Measurements from ENCODE around the gene WSCD1. TPM values are rescaled to one million over a fixed set of nuclear protein-coding genes. Genes with fewer than 3 reads are reported as not detected.

The WSCD1 gene
- total RNA-seq, 2 donors from 2014 or later: 1.7 to 4.1 TPM

GRCh38 chr17:6138761-6139446 is 68.7 kb downstream of the WSCD1 start:
- WGBS: 47% methylated on average over 3 of the region's 3 CpGs
- no peak for DNase-seq (ENCODE audit: low spot score)
- Histone ChIP-seq H3K27me3 (replicated peaks; ENCODE audit: insufficient read depth) (no peaks in the 10 kb centered on the region), H3K4me3 (no peak overlapping the region), H3K4me1 (replicated peaks) (no peaks in the 10 kb centered on the region), H3K9me3 (no peaks in the 10 kb centered on the region), H3K27ac (no peak overlapping the region), H3K36me3 (no peaks in the 10 kb centered on the region)
- TF ChIP-seq POLR2A (IDR thresholded peaks at IDR 0.05) (no peak), POLR2AphosphoS5 (IDR thresholded peaks at IDR 0.05) (no peak)
- TF ChIP-seq, protein P1, sequence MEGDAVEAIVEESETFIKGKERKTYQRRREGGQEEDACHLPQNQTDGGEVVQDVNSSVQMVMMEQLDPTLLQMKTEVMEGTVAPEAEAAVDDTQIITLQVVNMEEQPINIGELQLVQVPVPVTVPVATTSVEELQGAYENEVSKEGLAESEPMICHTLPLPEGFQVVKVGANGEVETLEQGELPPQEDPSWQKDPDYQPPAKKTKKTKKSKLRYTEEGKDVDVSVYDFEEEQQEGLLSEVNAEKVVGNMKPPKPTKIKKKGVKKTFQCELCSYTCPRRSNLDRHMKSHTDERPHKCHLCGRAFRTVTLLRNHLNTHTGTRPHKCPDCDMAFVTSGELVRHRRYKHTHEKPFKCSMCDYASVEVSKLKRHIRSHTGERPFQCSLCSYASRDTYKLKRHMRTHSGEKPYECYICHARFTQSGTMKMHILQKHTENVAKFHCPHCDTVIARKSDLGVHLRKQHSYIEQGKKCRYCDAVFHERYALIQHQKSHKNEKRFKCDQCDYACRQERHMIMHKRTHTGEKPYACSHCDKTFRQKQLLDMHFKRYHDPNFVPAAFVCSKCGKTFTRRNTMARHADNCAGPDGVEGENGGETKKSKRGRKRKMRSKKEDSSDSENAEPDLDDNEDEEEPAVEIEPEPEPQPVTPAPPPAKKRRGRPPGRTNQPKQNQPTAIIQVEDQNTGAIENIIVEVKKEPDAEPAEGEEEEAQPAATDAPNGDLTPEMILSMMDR (IDR thresholded peaks at IDR 0.05): no peak
- intact Hi-C loops (cut with DNase I): no loop called here

- DNase-seq (ENCODE audit: low spot score): no peak
- H3K36me3 ChIP-seq: no peaks in the 10 kb centered on the region
- no peak overlapping the region for H3K27ac ChIP-seq
- no peaks in the 10 kb centered on the region for H3K4me1 ChIP-seq (replicated peaks)
- no peak overlapping the region for H3K4me3 ChIP-seq
- TF ChIP-seq POLR2A (IDR thresholded peaks at IDR 0.05) (no peak), POLR2AphosphoS5 (IDR thresholded peaks at IDR 0.05) (no peak)
- TF ChIP-seq, protein P1 (IDR thresholded peaks at IDR 0.05): no peak
- 65% methylated on average over 8 of the region's 8 CpGs for WGBS
- no peaks in the 10 kb centered on the region for H3K27me3 ChIP-seq (replicated peaks; ENCODE audit: insufficient read depth)
- intact Hi-C loops (cut with DNase I): no loop called here
- no peaks in the 10 kb centered on the region for H3K9me3 ChIP-seq
Measured at GRCh38 chr17:6139447-6139832, 69.3 kb downstream of the WSCD1 start.

- TF ChIP-seq, protein P1 (IDR thresholded peaks at IDR 0.05): no peak
- TF ChIP-seq POLR2A (IDR thresholded peaks at IDR 0.05): no peak
- no peak for TF ChIP-seq POLR2AphosphoS5 (IDR thresholded peaks at IDR 0.05)
- Histone ChIP-seq H3K4me3 (no peak overlapping the region), H3K9me3 (no peaks in the 10 kb centered on the region), H3K36me3 (no peaks in the 10 kb centered on the region), H3K27me3 (replicated peaks; ENCODE audit: insufficient read depth) (no peaks in the 10 kb centered on the region), H3K27ac (no peak overlapping the region), H3K4me1 (replicated peaks) (no peaks in the 10 kb centered on the region)
- DNase-seq (ENCODE audit: low spot score): no peak
- intact Hi-C loops (cut with DNase I): no loop called here
- WGBS: 56% methylated on average over 2 of the region's 2 CpGs
Measured at GRCh38 chr17:6140188-6140587, 70.0 kb downstream of the WSCD1 start.

DNA sequence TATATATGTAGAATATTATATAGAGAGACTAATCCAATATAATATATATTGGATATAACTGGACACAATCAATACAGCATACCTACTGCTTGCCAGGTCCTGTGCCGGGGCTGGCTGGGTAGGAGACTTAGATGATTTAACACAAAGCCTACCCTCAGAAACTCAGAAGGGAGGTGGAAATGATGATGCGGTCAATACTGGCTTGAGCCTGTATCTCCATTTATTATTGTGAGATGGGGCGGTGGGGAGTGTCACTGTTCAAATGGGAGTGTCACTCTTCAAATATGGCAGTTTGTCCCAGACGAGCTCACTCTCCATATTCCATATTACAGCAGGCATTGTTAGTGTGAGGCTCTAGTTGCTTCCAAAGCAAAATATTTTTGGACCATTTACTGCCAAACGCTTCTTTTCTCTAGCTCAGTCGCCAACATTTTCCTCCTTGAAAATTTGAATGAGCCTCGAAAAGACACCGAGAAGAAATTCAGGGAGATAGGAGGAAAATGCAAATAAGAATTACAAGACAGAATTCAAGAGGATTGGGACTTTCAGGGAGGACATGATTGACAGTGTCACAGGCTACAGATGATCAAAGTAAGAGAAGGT is 70.7 kb downstream of the WSCD1 start:
- TF ChIP-seq, protein P1 (IDR thresholded peaks at IDR 0.05): no peak
- no peak for TF ChIP-seq POLR2AphosphoS5 (IDR thresholded peaks at IDR 0.05)
- TF ChIP-seq POLR2A (IDR thresholded peaks at IDR 0.05): no peak
- WGBS: 83% methylated on average over 8 of the region's 8 CpGs
- Histone ChIP-seq H3K27me3 (replicated peaks; ENCODE audit: insufficient read depth) (no peaks in the 10 kb centered on the region), H3K27ac (no peak overlapping the region), H3K9me3 (no peaks in the 10 kb centered on the region), H3K4me3 (no peak overlapping the region), H3K36me3 (no peaks in the 10 kb centered on the region), H3K4me1 (replicated peaks) (no peaks in the 10 kb centered on the region)
- intact Hi-C loops (cut with DNase I): no loop called here
- DNase-seq (ENCODE audit: low spot score): no peak

DNA sequence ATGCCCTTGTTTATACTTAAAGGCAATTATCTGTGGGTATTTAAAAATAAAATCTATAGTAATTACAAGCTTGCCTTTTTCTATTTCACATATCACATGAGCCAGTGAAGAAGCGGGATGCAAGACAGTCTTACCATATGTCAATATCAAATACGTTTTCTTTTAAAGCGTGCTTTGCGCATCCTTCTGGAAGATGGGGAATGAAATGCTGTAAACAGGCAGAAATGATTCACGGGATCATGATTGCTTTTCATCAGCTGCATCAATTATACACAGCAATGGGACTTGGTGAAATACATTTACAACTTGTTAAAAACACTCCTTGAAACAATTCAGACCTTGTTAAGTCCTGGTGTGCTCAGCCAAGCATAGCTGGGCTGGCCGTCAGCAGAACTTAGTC is 72.5 kb downstream of the WSCD1 start:
- Histone ChIP-seq H3K4me3 (no peak overlapping the region), H3K4me1 (replicated peaks) (no peaks in the 10 kb centered on the region), H3K9me3 (no peaks in the 10 kb centered on the region), H3K36me3 (no peaks in the 10 kb centered on the region), H3K27me3 (replicated peaks; ENCODE audit: insufficient read depth) (no peaks in the 10 kb centered on the region), H3K27ac (no peak overlapping the region)
- 74% methylated on average over 6 of the region's 6 CpGs for WGBS
- intact Hi-C loops (cut with DNase I): no loop called here
- no peak for TF ChIP-seq POLR2AphosphoS5 (IDR thresholded peaks at IDR 0.05)
- TF ChIP-seq, protein P1 (IDR thresholded peaks at IDR 0.05): no peak
- TF ChIP-seq POLR2A (IDR thresholded peaks at IDR 0.05): no peak
- no peak for DNase-seq (ENCODE audit: low spot score)
